C4-2B (cell line): ENCODE measurements around the gene ETHE1.

ENCODE experiments used
- ZFX ChIP-seq: fragments of 450-650 bp; IDR thresholded peaks from 2 replicates; pipeline ENCODE4 v1.6.1; 2017
- TF ChIP-seq, protein P1 (sequence below): fragments of 450-650 bp; conservative IDR thresholded peaks from 2 replicates; pipeline ENCODE4 v1.5.1; 2017; ENCODE audit warnings: mild to moderate bottlenecking

DNA sequence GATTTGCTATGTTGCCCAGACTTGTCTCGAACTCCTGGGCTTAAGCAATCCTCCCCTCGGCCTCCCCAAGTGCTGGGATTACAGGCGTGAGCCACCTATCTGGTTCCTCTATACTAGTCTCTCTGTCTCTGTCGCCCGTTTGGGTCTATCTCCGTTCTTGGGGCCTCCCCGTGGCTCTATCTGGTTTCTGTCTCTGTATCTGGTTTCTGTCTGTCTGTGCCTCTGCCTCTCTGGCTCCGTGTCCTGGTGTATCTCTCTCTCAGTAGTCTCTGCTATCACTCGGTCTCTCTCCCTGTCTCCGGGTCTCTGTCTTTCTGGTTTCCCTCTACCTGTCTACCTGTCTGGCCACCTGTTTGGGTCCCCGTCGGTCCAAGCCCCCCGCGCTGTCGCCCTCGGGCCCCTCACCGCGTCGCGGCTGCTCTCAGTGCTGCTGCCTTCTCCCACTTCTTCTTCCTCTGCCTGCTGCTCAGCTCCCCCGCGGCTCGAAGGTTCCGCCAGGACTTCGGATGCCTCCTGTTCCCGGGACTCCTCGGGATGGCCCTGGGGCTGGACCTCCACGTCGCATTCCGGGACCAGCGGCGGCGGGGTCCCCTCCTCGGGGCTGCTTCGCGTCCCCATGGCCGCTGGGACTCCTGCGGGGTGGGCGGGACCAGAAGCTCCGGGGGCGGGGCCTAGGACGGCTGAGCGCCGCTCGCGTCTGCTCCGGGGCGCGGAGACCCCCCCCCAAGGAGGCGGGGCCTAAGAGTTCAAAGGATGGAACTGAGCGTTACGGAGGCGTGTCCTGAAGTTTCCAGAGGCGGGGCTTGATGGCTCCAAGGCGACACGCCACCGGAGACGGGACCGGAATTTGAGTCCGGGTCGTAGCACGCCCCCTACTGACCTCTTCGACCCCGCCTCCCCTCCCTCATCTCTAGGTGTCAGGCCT is 23.2 kb downstream of the ETHE1 start:
- TF ChIP-seq, protein P1, sequence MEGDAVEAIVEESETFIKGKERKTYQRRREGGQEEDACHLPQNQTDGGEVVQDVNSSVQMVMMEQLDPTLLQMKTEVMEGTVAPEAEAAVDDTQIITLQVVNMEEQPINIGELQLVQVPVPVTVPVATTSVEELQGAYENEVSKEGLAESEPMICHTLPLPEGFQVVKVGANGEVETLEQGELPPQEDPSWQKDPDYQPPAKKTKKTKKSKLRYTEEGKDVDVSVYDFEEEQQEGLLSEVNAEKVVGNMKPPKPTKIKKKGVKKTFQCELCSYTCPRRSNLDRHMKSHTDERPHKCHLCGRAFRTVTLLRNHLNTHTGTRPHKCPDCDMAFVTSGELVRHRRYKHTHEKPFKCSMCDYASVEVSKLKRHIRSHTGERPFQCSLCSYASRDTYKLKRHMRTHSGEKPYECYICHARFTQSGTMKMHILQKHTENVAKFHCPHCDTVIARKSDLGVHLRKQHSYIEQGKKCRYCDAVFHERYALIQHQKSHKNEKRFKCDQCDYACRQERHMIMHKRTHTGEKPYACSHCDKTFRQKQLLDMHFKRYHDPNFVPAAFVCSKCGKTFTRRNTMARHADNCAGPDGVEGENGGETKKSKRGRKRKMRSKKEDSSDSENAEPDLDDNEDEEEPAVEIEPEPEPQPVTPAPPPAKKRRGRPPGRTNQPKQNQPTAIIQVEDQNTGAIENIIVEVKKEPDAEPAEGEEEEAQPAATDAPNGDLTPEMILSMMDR: no peak; the same call in 1 of the 2 replicates
- no peak for TF ChIP-seq ZFX
